Measurements from ENCODE around the gene PARVB.

GRCh38 chr22:44023404-44024287, 456 bp upstream of the PARVB start:
- peak; percentile 42 for TF ChIP-seq POLR2A (IDR thresholded peaks at IDR 0.05; ENCODE audit: low read length)
- TF ChIP-seq GATA1 (IDR thresholded peaks at IDR 0.05; ENCODE audit: low read depth, low read length): no peak

All from erythroblast (primary cell).